Neural cell (in vitro differentiated cells): ENCODE measurements around the gene ITPR2. TPM values are rescaled to one million over a fixed set of nuclear protein-coding genes. Genes with fewer than 3 reads are reported as not detected.

Experiments used
- H2AFZ ChIP-seq: fragments of 200-600, 300-800 bp; sonication (generic), shearing (Covaris generic); 2 replicates; pipeline ENCODE4 v1.6.0; 2014; ENCODE audit warnings: low read depth, mild to moderate bottlenecking, antibody characterized with exemption, low read length, moderate library complexity
- H3F3A ChIP-seq: fragments of 200-600 bp; shearing (Covaris generic); 2 replicates; pipeline ENCODE4 v1.6.1; 2016; ENCODE audit warnings: mild to moderate bottlenecking, moderate library complexity, mixed read lengths, antibody characterized with exemption, low read length; ENCODE audit not compliant: insufficient read depth, poor library complexity, severe bottlenecking
- H3K27ac ChIP-seq: fragments of 200-600, 300-800 bp; sonication (generic), shearing (Covaris generic); 2 replicates; pipeline ENCODE4 v1.5.1; 2014; ENCODE audit warnings: mild to moderate bottlenecking, low read length, moderate library complexity
- H3K27me3 ChIP-seq: fragments of 300-800, 200-600 bp; sonication (generic), shearing (Covaris generic); 2 replicates; pipeline ENCODE4 v1.6.0; 2014; ENCODE audit warnings: mild to moderate bottlenecking, low read depth, low read length, moderate library complexity; ENCODE audit not compliant: insufficient read depth
- H3K36me3 ChIP-seq: fragments of 300-800, 200-600 bp; sonication (generic), shearing (Covaris generic); 2 replicates; pipeline ENCODE4 v1.5.1; 2014; ENCODE audit warnings: mild to moderate bottlenecking, antibody characterized with exemption, low read length, moderate library complexity; ENCODE audit not compliant: insufficient read depth
- H3K4me2 ChIP-seq: fragments of 300-800, 200-600 bp; sonication (generic), shearing (Covaris generic); 2 replicates; pipeline ENCODE4 v1.6.0; 2014; ENCODE audit warnings: mild to moderate bottlenecking, low read length
- H3K4me3 ChIP-seq: fragments of 300-800, 200-600 bp; sonication (generic), shearing (Covaris generic); 2 replicates; pipeline ENCODE4 v1.5.1; 2014; ENCODE audit warnings: mild to moderate bottlenecking, low read length, moderate library complexity
- H3K79me2 ChIP-seq: fragments of 200-600 bp; shearing (Covaris generic); replicated peaks from 2 replicates; pipeline ENCODE4 v1.6.0; 2014; ENCODE audit warnings: mild to moderate bottlenecking, low read length, moderate library complexity; ENCODE audit not compliant: insufficient read depth
- H3K9ac ChIP-seq: fragments of 300-800, 200-600 bp; sonication (generic), shearing (Covaris generic); 2 replicates; pipeline ENCODE4 v1.6.1; 2016; ENCODE audit warnings: mild to moderate bottlenecking, low read length, mixed read lengths
- H3K9me2 ChIP-seq: fragments of 200-600 bp; shearing (Covaris generic); 2 replicates; pipeline ENCODE4 v1.6.1; 2016; ENCODE audit warnings: mild to moderate bottlenecking, low read length, mixed read lengths; ENCODE audit not compliant: insufficient read depth
- H3K9me3 ChIP-seq: fragments of 200-600, 300-800 bp; sonication (generic), shearing (Covaris generic); 2 replicates; pipeline ENCODE4 v1.6.1; 2016; ENCODE audit warnings: mild to moderate bottlenecking, mixed run types, low read length, moderate library complexity, mixed read lengths
- H4K20me1 ChIP-seq: fragments of 200-600 bp; shearing (Covaris generic); 2 replicates; pipeline ENCODE4 v1.6.1; 2016; ENCODE audit warnings: mild to moderate bottlenecking, mixed run types; ENCODE audit not compliant: insufficient read depth
- CTCF ChIP-seq: fragments of 450-650 bp; IDR thresholded peaks from 2 replicates; pipeline ENCODE4 v1.5.1; 2014; ENCODE audit warnings: antibody characterized with exemption, mild to moderate bottlenecking, moderate library complexity; ENCODE audit not compliant: poor library complexity, severe bottlenecking
- EP300 ChIP-seq: fragments of 450-650 bp; conservative IDR thresholded peaks from 2 replicates; pipeline ENCODE4 v1.6.1; 2014; ENCODE audit warnings: antibody characterized with exemption, mild to moderate bottlenecking, moderate library complexity; ENCODE audit not compliant: poor library complexity, severe bottlenecking
- EZH2 ChIP-seq: fragments of 200-600, 300-800 bp; shearing (Covaris generic), sonication (generic); IDR thresholded peaks from 2 replicates; pipeline ENCODE4 v1.6.1; 2014; ENCODE audit warnings: antibody characterized with exemption, low read length, borderline replicate concordance, mild to moderate bottlenecking; ENCODE audit not compliant: insufficient read depth, poor library complexity, severe bottlenecking
- MXI1 ChIP-seq: fragments of 450-650 bp; conservative IDR thresholded peaks from 2 replicates; pipeline ENCODE4 v1.6.1; 2014; ENCODE audit warnings: antibody characterized with exemption, mild to moderate bottlenecking; ENCODE audit not compliant: poor library complexity, severe bottlenecking
- POLR2AphosphoS5 ChIP-seq: IDR thresholded peaks from 2 replicates; pipeline ENCODE4 v1.6.1; 2012
- RAD21 ChIP-seq: fragments of 450-650 bp; conservative IDR thresholded peaks from 2 replicates; pipeline ENCODE4 v1.6.1; 2014; ENCODE audit warnings: antibody characterized with exemption, mild to moderate bottlenecking, moderate library complexity
- SMC3 ChIP-seq: fragments of 450-650 bp; conservative IDR thresholded peaks from 2 replicates; pipeline ENCODE4 v1.6.1; 2014; ENCODE audit warnings: antibody characterized with exemption, mild to moderate bottlenecking, moderate library complexity; ENCODE audit not compliant: poor library complexity
- TAF1 ChIP-seq: IDR thresholded peaks from 2 replicates; pipeline ENCODE4 v1.6.1; 2012; ENCODE audit warnings: low read depth
- polyA plus RNA-seq: library from polyadenylated mRNA; depleted of rRNA; stranded (reverse); fragments of >200 nt; gene quantifications from 2 replicates; pipeline ENCODE4 v1.2.3, GENCODE V29; 2014
- TF ChIP-seq, protein P1 (sequence below): IDR thresholded peaks from 2 replicates; pipeline ENCODE4 v1.6.1; 2012; ENCODE audit warnings: borderline replicate concordance

ITPR2 gene
- polyA plus RNA-seq, 1 donor from 2014 or later, result 2.0 TPM

- H3K79me2 ChIP-seq, result no peaks in the 10 kb centered on the region
- no peak overlapping the region for H3K27ac ChIP-seq
- H3K9ac ChIP-seq, result no peak overlapping the region
- no peak overlapping the region for H3K4me3 ChIP-seq
- H3F3A ChIP-seq, result no peaks in the 10 kb centered on the region
- no peaks in the 10 kb centered on the region for H3K9me3 ChIP-seq
- no peaks in the 10 kb centered on the region for H3K27me3 ChIP-seq
- H2AFZ ChIP-seq, result no peak overlapping the region
- H3K4me2 ChIP-seq, result no peak overlapping the region
- H4K20me1 ChIP-seq, result no peaks in the 10 kb centered on the region
- no peaks in the 10 kb centered on the region for H3K9me2 ChIP-seq
- no peaks in the 10 kb centered on the region for H3K36me3 ChIP-seq
- TF ChIP-seq EZH2 (no peak), SMC3 (no peak), EP300 (no peak), POLR2AphosphoS5 (no peak), TAF1 (no peak), MXI1 (no peak), RAD21 (no peak), CTCF (no peak)
- TF ChIP-seq, protein P1, sequence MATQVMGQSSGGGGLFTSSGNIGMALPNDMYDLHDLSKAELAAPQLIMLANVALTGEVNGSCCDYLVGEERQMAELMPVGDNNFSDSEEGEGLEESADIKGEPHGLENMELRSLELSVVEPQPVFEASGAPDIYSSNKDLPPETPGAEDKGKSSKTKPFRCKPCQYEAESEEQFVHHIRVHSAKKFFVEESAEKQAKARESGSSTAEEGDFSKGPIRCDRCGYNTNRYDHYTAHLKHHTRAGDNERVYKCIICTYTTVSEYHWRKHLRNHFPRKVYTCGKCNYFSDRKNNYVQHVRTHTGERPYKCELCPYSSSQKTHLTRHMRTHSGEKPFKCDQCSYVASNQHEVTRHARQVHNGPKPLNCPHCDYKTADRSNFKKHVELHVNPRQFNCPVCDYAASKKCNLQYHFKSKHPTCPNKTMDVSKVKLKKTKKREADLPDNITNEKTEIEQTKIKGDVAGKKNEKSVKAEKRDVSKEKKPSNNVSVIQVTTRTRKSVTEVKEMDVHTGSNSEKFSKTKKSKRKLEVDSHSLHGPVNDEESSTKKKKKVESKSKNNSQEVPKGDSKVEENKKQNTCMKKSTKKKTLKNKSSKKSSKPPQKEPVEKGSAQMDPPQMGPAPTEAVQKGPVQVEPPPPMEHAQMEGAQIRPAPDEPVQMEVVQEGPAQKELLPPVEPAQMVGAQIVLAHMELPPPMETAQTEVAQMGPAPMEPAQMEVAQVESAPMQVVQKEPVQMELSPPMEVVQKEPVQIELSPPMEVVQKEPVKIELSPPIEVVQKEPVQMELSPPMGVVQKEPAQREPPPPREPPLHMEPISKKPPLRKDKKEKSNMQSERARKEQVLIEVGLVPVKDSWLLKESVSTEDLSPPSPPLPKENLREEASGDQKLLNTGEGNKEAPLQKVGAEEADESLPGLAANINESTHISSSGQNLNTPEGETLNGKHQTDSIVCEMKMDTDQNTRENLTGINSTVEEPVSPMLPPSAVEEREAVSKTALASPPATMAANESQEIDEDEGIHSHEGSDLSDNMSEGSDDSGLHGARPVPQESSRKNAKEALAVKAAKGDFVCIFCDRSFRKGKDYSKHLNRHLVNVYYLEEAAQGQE, result no peak
These were observed 15.8 kb downstream of the ITPR2 start for GRCh38 chr12:26817183-26817591.

- Histone ChIP-seq H3K4me3 (no peak overlapping the region), H3K9ac (no peak overlapping the region), H3F3A (no peaks in the 10 kb centered on the region), H3K27ac (no peak overlapping the region), H4K20me1 (no peaks in the 10 kb centered on the region), H3K4me2 (no peak overlapping the region), H3K9me2 (no peaks in the 10 kb centered on the region), H3K9me3 (no peaks in the 10 kb centered on the region), H2AFZ (no peak overlapping the region), H3K79me2 (no peaks in the 10 kb centered on the region), H3K36me3 (no peaks in the 10 kb centered on the region), H3K27me3 (no peaks in the 10 kb centered on the region)
- TF ChIP-seq SMC3 (no peak), CTCF (no peak), TAF1 (no peak), POLR2AphosphoS5 (no peak), EP300 (no peak), MXI1 (no peak), RAD21 (no peak), EZH2 (no peak)
- TF ChIP-seq, protein P1, result no peak
These were observed 19.2 kb downstream of the ITPR2 start for GRCh38 chr12:26813812-26814211.
